ENCODE data around the gene ZNF75A.
"Not testable (repeated sequence)": the region's sequence is repeated elsewhere in the genome, so short reads cannot be mapped to it uniquely, and the experiment has no call there.

DNA sequence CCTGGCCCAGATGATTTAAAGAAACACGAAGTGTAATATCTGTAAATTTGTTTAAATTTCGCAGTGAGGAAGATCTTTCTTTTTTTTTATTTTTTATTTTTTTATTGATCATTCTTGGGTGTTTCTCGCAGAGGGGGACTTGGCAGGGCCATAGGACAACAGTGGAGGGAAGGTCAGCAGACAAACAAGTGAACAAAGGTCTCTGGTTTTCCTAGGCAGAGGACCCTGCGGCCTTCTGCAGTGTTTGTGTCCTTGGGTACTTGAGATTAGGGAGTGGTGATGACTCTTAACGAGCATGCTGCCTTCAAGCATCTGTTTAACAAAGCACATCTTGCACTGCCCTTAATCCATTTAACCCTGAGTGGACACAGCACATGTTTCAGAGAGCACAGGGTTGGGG is 34.6 kb upstream of the ZNF75A start:
- not testable (repeated sequence) for TF ChIP-seq POLR2AphosphoS5 (IDR thresholded peaks at IDR 0.05; ENCODE audit: low read depth); CTCF (conservative IDR thresholded peaks at IDR 0.05; ENCODE audit: low read depth in 2 of 2); STAT1 (IDR thresholded peaks at IDR 0.05; ENCODE audit: unreplicated experiment); ZNF331 (CRISPR knock-in tag; IDR thresholded peaks at IDR 0.05; ENCODE audit: low read depth); REST (IDR thresholded peaks at IDR 0.05; ENCODE audit: unreplicated experiment)
